Activated CD4-positive, CD25-positive, alpha-beta regulatory T cell (primary cell): ENCODE data around the gene TMEM35B.
"Not testable (repeated sequence)": the region's sequence is repeated elsewhere in the genome, so short reads cannot be mapped to it uniquely, and the experiment has no call there.

ENCODE experiments used
- DNase-seq, 4 experiments: peaks; one replicate each; lab custom pipeline; 2025; lab: John Stamatoyannopoulos, UW

The TMEM35B gene

DNA sequence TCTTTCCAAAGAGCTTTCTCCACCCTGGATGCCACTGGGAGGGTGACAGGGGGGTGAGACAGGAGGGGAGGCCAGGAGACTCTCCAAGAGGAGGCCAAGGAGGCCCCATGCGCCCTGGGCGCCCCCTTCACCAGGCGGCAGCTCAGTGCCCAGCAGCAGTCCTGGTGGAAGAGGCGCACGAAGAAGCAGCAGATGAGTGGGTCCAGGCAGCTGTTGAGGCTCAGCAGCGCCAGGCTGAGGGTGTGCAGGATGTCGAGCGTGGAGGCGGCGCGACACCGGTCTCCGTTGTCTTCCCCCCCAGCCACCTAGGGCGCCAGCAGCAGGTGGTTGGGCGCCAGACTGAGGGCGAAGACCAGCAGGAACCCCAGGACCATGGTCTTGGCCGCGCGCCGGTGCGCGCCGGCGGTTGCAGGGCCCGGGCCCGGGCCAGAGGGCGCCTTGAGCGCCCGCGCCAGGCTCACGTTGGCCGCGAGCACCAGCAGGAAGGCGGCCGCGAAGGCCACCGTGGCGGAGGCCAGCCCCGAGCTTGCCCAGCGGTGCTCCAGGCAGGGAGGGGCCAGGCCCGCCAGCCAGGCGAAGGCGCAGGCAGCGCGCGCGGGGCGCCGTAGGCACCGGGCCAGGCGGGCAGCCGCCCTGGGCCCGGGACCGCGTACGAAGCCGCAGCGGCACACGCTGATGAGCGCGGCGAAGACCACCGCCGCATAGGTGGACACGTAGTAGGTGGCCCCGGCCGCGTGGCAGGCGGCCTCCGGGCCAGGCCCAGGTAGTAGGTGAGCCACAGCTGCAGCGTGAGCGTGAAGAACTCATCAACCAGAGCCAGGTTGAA, 8.6 kb downstream of the TMEM35B start:
- DNase-seq, result no peak

DNA sequence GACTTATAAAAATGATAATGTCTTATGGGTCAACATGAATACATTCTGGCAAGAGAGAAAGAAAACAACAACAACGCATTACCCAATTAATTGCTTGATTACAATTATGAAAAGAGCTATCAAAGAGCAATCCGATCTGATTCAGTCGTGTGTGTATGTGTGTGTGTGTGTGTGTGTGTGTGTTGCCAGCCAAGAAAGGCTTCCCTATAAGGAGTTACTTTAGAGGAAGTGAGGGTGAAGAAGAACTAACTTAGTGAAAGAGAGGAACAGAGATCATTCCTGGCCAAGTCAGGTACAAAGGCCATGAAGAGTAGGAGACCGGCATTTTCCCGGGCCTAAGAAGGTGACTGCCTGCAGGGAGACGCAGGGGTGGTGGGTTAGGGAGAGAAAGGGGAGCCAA, 9.4 kb downstream of the TMEM35B start:
- no peak for DNase-seq

DNA sequence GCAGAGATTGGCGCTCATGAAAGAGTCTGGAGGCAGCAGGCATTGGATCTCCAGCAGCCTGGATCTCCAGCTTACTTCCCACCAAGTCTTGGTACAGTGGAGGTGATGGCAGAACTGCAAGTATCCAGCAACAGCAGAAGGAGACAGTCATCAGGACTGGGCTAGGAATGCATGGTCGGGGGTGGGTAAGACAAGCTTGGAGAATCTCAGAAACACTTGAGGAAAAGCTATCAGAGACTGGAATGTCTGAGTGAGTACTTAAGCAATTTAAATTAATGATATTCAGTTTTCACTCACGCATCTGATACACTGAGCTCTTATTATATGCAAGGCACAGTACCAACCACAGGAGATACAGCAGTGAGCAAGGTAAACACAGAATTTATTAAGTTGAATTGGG, 9.8 kb downstream of the TMEM35B start:
- no peak for DNase-seq

DNA sequence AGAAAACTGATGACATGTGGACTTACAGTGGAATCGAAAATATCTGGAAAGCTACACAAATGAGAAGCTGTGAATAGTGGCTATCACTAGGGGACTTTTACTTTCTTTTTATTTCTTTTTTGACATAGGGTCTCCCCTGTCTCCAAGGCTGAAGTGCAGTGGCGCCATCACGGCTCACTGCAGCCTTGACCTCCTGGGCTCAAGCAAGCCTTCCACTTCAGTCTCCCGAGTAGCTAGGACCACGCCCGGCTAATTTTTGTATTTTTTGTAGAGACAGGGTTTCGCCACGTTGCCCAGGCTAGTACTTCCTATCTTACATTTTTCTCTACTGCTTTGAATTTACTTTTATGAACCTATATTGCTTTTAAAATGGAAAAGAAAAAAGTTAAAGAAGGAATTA, 10.5 kb downstream of the TMEM35B start:
- no peak for DNase-seq

DNA sequence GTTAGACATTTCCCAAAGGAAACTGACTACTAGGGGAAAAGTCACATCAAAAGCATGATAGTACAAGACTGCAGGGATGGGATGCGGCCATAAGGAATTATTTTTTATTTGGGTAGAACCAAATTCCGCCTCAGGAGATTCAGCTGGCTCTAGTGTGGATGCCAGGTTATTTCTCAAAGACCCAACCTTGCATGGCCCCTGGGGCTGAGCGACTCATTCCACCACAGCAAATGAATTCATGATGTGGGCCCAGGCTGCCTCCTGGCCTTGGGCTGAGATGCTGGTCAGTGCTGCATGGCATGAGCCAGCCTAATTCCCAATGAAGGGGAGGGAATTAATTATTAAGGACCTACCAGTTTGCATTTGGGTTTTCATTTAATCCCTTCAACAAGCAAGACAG, 11.8 kb downstream of the TMEM35B start:
- no peak for DNase-seq

DNA sequence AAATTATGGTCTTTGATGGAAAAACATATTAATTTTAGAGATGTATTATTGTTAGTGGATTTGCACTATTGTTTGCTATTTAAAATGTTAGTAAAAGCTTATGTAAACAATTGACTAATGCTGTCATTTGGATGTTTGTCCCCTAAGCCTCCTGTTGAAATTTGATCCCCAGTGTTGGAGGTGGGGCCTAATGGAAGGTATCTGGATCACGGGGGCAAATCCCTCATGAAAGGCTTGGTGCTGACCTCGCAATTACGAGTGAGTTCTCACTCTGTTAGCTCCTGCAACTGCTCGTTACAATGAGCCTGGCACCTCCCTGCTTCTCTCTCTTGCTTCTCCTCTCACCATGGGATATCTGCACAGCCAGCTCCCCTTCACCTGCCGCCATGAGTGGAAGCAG, 14.3 kb downstream of the TMEM35B start:
- DNase-seq, result no peak

DNA sequence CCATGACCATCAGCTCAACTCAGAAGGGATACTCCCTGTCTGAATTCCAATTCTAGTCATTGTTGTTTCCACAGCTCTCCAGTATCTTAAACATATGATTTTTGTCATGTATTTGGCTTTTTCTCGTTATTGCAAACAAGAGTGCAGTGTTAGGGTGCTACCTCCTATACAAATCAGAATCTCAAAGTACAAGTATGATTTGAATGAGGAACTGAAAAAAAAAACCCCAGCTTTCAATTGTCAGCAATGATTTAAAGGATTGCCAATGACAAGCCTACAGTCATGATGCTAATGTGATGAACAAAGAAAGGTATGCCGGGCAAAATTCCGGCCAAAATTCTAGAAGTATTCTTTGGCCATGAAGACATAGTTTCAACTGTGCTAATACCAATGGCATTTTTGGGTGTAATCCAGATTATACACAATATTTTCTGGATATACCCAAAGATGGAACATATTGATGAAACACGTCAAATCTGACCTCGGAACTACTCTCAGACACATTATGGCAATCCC, 14.9 kb downstream of the TMEM35B start:
- no peak for DNase-seq

DNA sequence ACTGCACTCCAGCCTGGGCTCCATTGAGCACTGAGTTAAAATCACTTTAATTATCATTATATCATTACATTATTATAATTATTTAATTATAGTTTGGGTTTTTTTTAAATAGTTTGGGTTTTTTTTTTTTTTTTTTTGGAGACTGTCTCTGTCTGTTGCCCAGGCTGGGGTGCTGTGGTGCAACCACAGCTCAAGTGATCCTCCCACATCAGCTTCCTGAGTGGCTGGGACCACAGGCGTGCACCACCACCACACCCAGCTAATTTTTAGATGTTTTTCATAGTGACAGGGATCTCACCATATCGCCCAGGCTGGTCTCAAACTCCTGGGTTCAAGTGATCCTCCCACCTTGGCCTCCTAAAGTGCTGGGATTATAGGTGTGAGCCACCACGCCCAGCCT, 16.9 kb downstream of the TMEM35B start:
- DNase-seq, result not testable (repeated sequence)

DNA sequence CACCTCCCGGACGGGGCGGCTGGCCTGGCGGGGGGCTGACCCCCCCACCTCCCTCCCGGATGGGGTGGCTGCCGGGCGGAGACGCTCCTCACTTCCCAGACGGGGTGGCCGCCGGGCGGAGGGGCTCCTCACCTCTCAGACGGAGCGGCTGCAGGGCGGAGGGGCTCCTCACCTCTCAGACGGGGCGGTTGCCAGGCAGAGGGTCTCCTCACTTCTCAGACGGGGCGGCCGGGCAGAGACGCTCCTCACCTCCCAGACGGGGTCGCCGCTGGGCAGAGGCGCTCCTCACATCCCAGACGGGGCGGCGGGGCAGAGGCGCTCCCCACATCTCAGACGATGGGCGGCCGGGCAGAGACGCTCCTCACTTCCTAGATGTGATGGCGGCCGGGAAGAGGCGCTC, 17.5 kb downstream of the TMEM35B start:
- DNase-seq, result not testable (repeated sequence)

DNA sequence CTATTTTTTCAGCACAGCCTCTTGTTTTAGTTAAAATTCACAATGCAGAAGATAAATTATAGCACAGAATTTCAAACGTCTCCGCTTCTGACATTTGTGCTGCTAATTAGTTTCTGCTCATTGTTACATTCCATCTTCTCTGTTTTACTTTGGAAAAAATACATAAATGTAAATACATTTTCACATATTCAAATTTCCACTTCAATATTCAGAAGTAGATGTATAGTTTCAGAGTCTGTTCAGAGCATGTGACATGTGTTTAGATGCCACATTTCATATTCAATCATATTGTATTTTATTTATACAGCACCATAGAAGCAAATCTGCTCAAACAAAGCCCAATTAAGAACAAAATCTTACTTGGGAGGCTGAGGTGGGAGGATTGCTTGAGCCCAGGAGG, 19.6 kb downstream of the TMEM35B start:
- DNase-seq, result no peak

DNA sequence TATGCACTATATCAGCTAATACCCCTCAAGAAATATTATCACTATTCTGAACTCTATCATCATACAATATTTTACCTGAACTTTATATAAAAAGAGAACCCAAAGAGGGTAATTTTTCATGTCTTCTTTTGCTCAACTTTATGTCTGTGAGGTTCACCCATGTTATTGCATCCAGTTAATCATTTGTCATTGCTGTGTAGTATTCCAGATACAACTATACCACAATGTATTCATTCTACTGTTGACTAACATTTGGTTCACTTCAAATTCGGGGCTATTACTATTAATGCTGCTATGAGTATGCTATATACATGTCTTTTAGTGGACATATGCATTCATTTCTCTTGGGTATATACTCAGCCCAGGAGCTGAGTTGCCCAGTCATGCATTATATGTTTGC, 34.7 kb downstream of the TMEM35B start:
- DNase-seq, result no peak

DNA sequence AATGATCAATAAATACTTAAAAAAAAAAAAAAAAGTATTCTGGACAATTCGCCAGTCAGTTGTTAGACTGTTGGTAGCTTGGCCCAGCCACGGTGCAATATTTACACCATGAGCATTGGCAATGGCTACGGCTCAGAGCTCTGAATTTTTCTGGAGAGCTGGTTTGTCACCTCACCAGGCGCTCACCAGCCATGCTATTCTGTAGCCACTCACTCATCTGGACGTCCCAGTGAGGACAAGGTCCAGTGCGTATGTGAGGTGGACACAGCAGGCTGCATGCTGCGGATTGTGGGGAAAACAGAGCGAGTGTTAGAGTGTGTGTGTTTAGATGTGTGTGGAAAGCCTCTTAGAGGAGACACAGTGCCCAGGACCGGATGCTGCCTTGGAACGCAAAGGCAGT, 36.4 kb downstream of the TMEM35B start:
- not testable (repeated sequence) for DNase-seq

DNA sequence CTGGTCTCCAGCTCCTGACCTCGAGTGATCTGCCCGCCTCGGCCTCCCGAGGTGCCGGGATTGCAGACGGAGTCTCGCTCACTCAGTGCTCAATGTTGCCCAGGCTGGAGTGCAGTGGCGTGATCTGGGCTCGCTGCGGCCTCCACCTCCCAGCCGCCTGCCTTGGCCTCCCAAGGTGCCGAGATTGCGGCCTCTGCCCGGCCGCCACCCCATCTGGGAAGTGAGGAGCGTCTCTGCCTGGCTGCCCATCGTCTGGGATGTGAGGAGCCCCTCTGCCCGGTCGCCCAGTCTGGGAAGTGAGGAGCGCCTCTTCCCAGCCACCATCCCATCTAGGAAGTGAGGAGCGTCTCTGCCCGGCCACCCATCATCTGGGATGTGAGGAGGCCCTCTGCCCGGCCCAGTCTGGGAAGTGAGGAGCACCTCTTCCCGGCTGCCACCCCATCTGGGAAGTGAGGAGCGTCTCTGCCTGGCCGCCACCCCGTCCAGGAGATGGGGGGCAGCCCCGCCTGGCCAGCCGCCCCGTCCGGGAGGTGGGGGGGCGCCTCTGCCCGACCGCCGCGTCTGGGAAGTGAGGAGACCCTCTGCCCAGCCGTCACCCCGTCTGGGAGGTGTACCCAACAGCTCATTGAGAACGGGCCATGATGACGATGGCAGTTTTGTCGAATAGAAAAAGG, 37.4 kb downstream of the TMEM35B start:
- not testable (repeated sequence) for DNase-seq

DNA sequence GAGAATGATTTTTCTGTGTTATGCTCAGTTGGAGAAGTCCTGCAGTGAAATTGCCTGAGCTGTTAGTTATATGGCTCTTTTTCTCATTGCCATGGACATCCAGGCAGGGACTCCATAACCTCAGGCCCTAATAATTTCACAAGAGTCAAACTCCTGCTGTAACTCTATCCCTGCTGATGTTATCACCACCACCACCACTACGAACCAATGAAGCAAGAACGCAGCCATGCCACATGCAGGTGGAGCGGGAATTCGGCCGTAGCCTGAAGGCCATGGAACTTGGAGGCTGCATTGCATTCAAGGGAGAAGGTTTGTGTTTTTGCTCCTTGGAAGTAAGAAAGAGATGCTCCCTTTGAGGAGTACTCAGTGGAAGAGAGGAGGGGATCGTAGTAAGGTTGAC, 38.9 kb downstream of the TMEM35B start:
- DNase-seq, result no peak

DNA sequence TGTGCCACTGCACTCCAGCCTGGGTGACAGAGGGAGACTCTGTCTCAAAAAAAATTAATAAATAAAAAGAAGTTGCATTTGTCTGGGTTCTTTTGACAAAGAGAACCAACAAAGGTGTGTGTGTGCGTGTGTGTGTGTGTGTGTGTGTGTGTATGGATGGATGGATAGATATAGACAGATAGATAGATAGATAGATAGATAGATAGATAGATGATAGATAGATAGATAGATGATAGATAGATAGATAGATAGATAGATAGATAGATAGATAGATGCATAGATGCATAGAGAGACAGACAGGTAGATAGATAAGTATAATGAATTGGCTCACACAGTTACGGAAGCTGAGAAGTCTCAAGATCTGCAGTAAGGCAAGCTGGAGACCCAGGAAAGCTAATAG, 43.3 kb downstream of the TMEM35B start:
- DNase-seq, result not testable (repeated sequence)
